HUES64 (cell line): ENCODE data around the gene CNPY2.
A peak's percentile ranks its signal among the peaks of the same experiment; 100 is the strongest.
"Not testable (repeated sequence)": the region's sequence is repeated elsewhere in the genome, so short reads cannot be mapped to it uniquely, and the experiment has no call there.

Source experiments
- H3K27ac ChIP-seq: 2 replicates; pipeline ENCODE4 v1.7.0; 2013; ENCODE audit warnings: low read depth, low read length, inconsistent platforms
- H3K27me3 ChIP-seq: 2 replicates; pipeline ENCODE4 v1.6.1; 2013; ENCODE audit warnings: mild to moderate bottlenecking, low read length; ENCODE audit not compliant: insufficient read depth
- H3K36me3 ChIP-seq: 2 replicates; pipeline ENCODE4 v1.6.1; 2013; ENCODE audit warnings: mild to moderate bottlenecking, low read length; ENCODE audit not compliant: insufficient read depth
- H3K4me1 ChIP-seq: 2 replicates; pipeline ENCODE4 v1.6.1; 2013; ENCODE audit warnings: mild to moderate bottlenecking, low read length, moderate library complexity; ENCODE audit not compliant: insufficient read depth
- H3K4me3 ChIP-seq: 2 replicates; pipeline ENCODE4 v1.5.1; 2013; ENCODE audit warnings: mild to moderate bottlenecking, low read length, moderate library complexity
- H3K9ac ChIP-seq: 2 replicates; pipeline ENCODE4 v1.6.1; 2013; ENCODE audit warnings: mild to moderate bottlenecking, low read depth, low read length
- H3K9me3 ChIP-seq: 2 replicates; pipeline ENCODE4 v1.6.1; 2013; ENCODE audit warnings: low read depth, low read length; ENCODE audit not compliant: insufficient read depth
- WGBS: fragments of 150-250, 120-280 bp; methylation state at CpG from one replicate; pipeline ENCODE4 v1.1.7; 2013; ENCODE audit warnings: missing lambda C conversion rate; 5-methylcytosine and 5-hydroxymethylcytosine counted together

Gene CNPY2

GRCh38 chr12:56346675-56347074 lies 30.9 kb upstream of the CNPY2 start:
- peaks cover 70% of the 10 kb centered on the region for H3K36me3 ChIP-seq
- H3K27ac ChIP-seq = no peak overlapping the region
- H3K4me1 ChIP-seq = no peaks in the 10 kb centered on the region
- WGBS = 90% methylated on average over 7 of the region's 7 CpGs
- H3K9me3 ChIP-seq = no peaks in the 10 kb centered on the region
- no peak overlapping the region for H3K9ac ChIP-seq
- H3K27me3 ChIP-seq = no peaks in the 10 kb centered on the region
- H3K4me3 ChIP-seq = no peak overlapping the region

GRCh38 chr12:56342290-56342689 lies 26.5 kb upstream of the CNPY2 start:
- H3K36me3 ChIP-seq = peaks cover 40% of the 10 kb centered on the region
- H3K27ac ChIP-seq, H3K4me3 ChIP-seq, H3K9me3 ChIP-seq, H3K9ac ChIP-seq, H3K27me3 ChIP-seq: not testable (repeated sequence)
- 95% methylated on average over 2 of the region's 2 CpGs for WGBS
- H3K4me1 ChIP-seq = peaks cover 18% of the 10 kb centered on the region

- no peak overlapping the region for H3K27ac ChIP-seq
- no CpG with 5 or more reads among the region's 1 CpG for WGBS
- no peaks in the 10 kb centered on the region for H3K9me3 ChIP-seq
- no peak overlapping the region for H3K4me3 ChIP-seq
- peaks cover 18% of the 10 kb centered on the region for H3K4me1 ChIP-seq
- H3K27me3 ChIP-seq = no peaks in the 10 kb centered on the region
- H3K9ac ChIP-seq = no peak overlapping the region
- H3K36me3 ChIP-seq = peaks cover 39% of the 10 kb centered on the region
Measured at GRCh38 chr12:56341616-56342015, 25.8 kb upstream of the CNPY2 start.

- Histone ChIP-seq H3K9me3 (no peaks in the 10 kb centered on the region), H3K27me3 (no peaks in the 10 kb centered on the region), H3K36me3 (peaks cover 24% of the 10 kb centered on the region), H3K4me1 (peaks cover 23% of the 10 kb centered on the region), H3K27ac (peak overlapping the region; percentile 63; the same call in 1 of the 2 replicates), H3K9ac (peak overlapping the region; percentile 25), H3K4me3 (peak overlapping the region; percentile 17; the same call in 1 of the 2 replicates)
- WGBS = 96% methylated on average over 1 of the region's 1 CpG
Measured at GRCh38 chr12:56339158-56339422, 23.3 kb upstream of the CNPY2 start.

GRCh38 chr12:56338308-56339157 lies 22.7 kb upstream of the CNPY2 start, which contains the start of gene IL23A:
Gene IL23A, plus strand, starts transcription at chr12:56338884. Its CDS starts 161 bp downstream, at chr12:56339045.
- Histone ChIP-seq H3K27me3 (no peaks in the 10 kb centered on the region), H3K36me3 (peaks cover 18% of the 10 kb centered on the region), H3K9me3 (no peaks in the 10 kb centered on the region), H3K9ac (peak within 1 kb of the TSS; percentile 25), H3K27ac (peak within 1 kb of the TSS; percentile 63; the same call in 1 of the 2 replicates), H3K4me1 (peaks cover 23% of the 10 kb centered on the region), H3K4me3 (peak within 1 kb of the TSS; percentile 17; the same call in 1 of the 2 replicates)
- WGBS = 12% methylated on average over 9 of the region's 9 CpGs

GRCh38 chr12:56337753-56338251 lies 22.0 kb upstream of the CNPY2 start:
- peaks cover 11% of the 10 kb centered on the region for H3K36me3 ChIP-seq
- H3K4me1 ChIP-seq = peaks cover 27% of the 10 kb centered on the region
- H3K9ac ChIP-seq = no peak overlapping the region
- H3K9me3 ChIP-seq = no peaks in the 10 kb centered on the region
- WGBS = 87% methylated on average over 8 of the region's 8 CpGs
- no peak overlapping the region for H3K4me3 ChIP-seq
- peak overlapping the region; percentile 50; the same call in 1 of the 2 replicates for H3K27ac ChIP-seq
- H3K27me3 ChIP-seq = no peaks in the 10 kb centered on the region

GRCh38 chr12:56336361-56337167 lies 20.8 kb upstream of the CNPY2 start:
- no peaks in the 10 kb centered on the region for H3K9me3 ChIP-seq
- H3K4me1 ChIP-seq = peaks cover 29% of the 10 kb centered on the region
- H3K27me3 ChIP-seq = no peaks in the 10 kb centered on the region
- no peak overlapping the region for H3K4me3 ChIP-seq
- WGBS = 93% methylated on average over 7 of the region's 9 CpGs
- peaks cover 5% of the 10 kb centered on the region; the same call in 1 of the 2 replicates for H3K36me3 ChIP-seq
- H3K27ac ChIP-seq = no peak overlapping the region
- no peak overlapping the region for H3K9ac ChIP-seq

GRCh38 chr12:56335527-56335926 lies 19.7 kb upstream of the CNPY2 start:
- WGBS = 95% methylated on average over 8 of the region's 8 CpGs

GRCh38 chr12:56334490-56334793 lies 18.7 kb upstream of the CNPY2 start:
- no peaks in the 10 kb centered on the region for H3K9me3 ChIP-seq
- no peaks in the 10 kb centered on the region for H3K36me3 ChIP-seq
- 12% methylated on average over 6 of the region's 6 CpGs for WGBS
- peaks cover 27% of the 10 kb centered on the region for H3K4me1 ChIP-seq
- H3K9ac ChIP-seq = peak overlapping the region; percentile 86
- H3K4me3 ChIP-seq = peak overlapping the region; percentile 83
- H3K27me3 ChIP-seq = no peaks in the 10 kb centered on the region
- H3K27ac ChIP-seq = peak overlapping the region; percentile 80

More at GRCh38 chr12:56335527-56335926, 19.7 kb upstream of the CNPY2 start:
- H3K4me3 ChIP-seq, H3K36me3 ChIP-seq, H3K27ac ChIP-seq, H3K9me3 ChIP-seq, H3K27me3 ChIP-seq, H3K9ac ChIP-seq: not testable (repeated sequence)
- H3K4me1 ChIP-seq = peaks cover 29% of the 10 kb centered on the region

- Histone ChIP-seq H3K9ac (peak within 1 kb of the TSS; percentile 86), H3K27me3 (no peaks in the 10 kb centered on the region), H3K9me3 (no peaks in the 10 kb centered on the region), H3K4me1 (peaks cover 21% of the 10 kb centered on the region), H3K4me3 (peak within 1 kb of the TSS; percentile 83), H3K36me3 (no peaks in the 10 kb centered on the region), H3K27ac (peak within 1 kb of the TSS; percentile 80)
- under 1% methylated on average over 44 of the region's 45 CpGs for WGBS
Measured at GRCh38 chr12:56333679-56334489, 18.1 kb upstream of the CNPY2 start, which contains the start of gene PAN2. Gene PAN2, minus strand, starts transcription at chr12:56334000. Its CDS starts 906 bp downstream, at chr12:56333094.
